HK-2 (cell line): ENCODE results near the gene RALB.
A peak's percentile ranks its signal among the peaks of the same experiment; 100 is the strongest.

ENCODE experiments used
- DNase-seq: peaks from one replicate; pipeline ENCODE4 v3.0.0-alpha.2; 2018; ENCODE audit not compliant: unreplicated experiment

Gene RALB

GRCh38 chr2:120252225-120253020 lies at the start of gene RALB:
TSS of gene RALB (plus strand) at chr2:120252852. CDS start at chr2:120278665, 25,813 bp downstream.
- DNase-seq, result peak; percentile 99

GRCh38 chr2:120203251-120204021 lies 49.2 kb upstream of the RALB start:
- no peak for DNase-seq

- DNase-seq, result no peak
Observed at GRCh38 chr2:120204022-120204405, 48.6 kb upstream of the RALB start.

- no peak for DNase-seq
Observed at GRCh38 chr2:120204417-120204816, 48.2 kb upstream of the RALB start.

GRCh38 chr2:120204945-120205670 lies 47.5 kb upstream of the RALB start:
- DNase-seq, result no peak

GRCh38 chr2:120206022-120206581 lies 46.5 kb upstream of the RALB start:
- DNase-seq, result no peak

- no peak for DNase-seq
Observed at GRCh38 chr2:120208381-120209353, 44.0 kb upstream of the RALB start.

GRCh38 chr2:120209427-120210269 lies 43.0 kb upstream of the RALB start:
- DNase-seq, result no peak

- no peak for DNase-seq
Observed at GRCh38 chr2:120210270-120210693, 42.4 kb upstream of the RALB start.

- DNase-seq, result no peak
Observed at GRCh38 chr2:120218181-120218580, 34.5 kb upstream of the RALB start.

- DNase-seq, result no peak
Observed at GRCh38 chr2:120219291-120219690, 33.4 kb upstream of the RALB start.

GRCh38 chr2:120219766-120220165 lies 32.9 kb upstream of the RALB start:
- no peak for DNase-seq

GRCh38 chr2:120220756-120221155 lies 31.9 kb upstream of the RALB start:
- no peak for DNase-seq

- DNase-seq, result no peak
Observed at GRCh38 chr2:120221616-120222015, 31.0 kb upstream of the RALB start.

- DNase-seq, result no peak
Observed at GRCh38 chr2:120222186-120223033, 30.2 kb upstream of the RALB start.

- peak; percentile 96 for DNase-seq
Observed at GRCh38 chr2:120223034-120223912, 29.4 kb upstream of the RALB start, which contains the start of gene TMEM185B. TSS of gene TMEM185B (minus strand) at chr2:120223400. CDS start at chr2:120222976, 424 bp downstream.

- DNase-seq, result no peak
Observed at GRCh38 chr2:120224256-120224655, 28.4 kb upstream of the RALB start.
